Cardiac muscle cell (in vitro differentiated cells and primary cell): Measurements from ENCODE around the gene USE1. TPM values are rescaled to one million over a fixed set of nuclear protein-coding genes. Genes with fewer than 3 reads are reported as not detected.

Experiments used
- DNase-seq, 2 donors: peaks; one replicate each; pipeline versions ENCODE4 v3.0.0 to v3.0.0-alpha.2; 2010 to 2017; ENCODE audit warnings: low read depth in 1 of 2, low spot score in 1 of 2
- H3K27ac ChIP-seq: fragments of 200-600 bp; sonication (generic); 2 replicates; pipeline ENCODE4 v1.5.1; 2016
- H3K27me3 ChIP-seq: fragments of 200-600 bp; sonication (generic); 2 replicates; pipeline ENCODE4 v1.6.0; 2016; ENCODE audit warnings: control low read depth
- H3K36me3 ChIP-seq: fragments of 200-600 bp; sonication (generic); 2 replicates; pipeline ENCODE4 v1.5.1; 2016; ENCODE audit warnings: control low read depth
- H3K4me1 ChIP-seq: fragments of 200-600 bp; sonication (generic); 2 replicates; pipeline ENCODE4 v1.8.1; 2017; ENCODE audit warnings: low read depth, mild to moderate bottlenecking, mixed run types
- H3K4me3 ChIP-seq: fragments of 200-600 bp; sonication (generic); 2 replicates; pipeline ENCODE4 v1.5.1; 2016; ENCODE audit warnings: mild to moderate bottlenecking
- H3K9me3 ChIP-seq: fragments of 200-600 bp; sonication (generic); 2 replicates; pipeline ENCODE4 v1.5.1; 2017; ENCODE audit warnings: low read depth, mild to moderate bottlenecking, control low read depth
- CTCF ChIP-seq: IDR thresholded peaks from 2 replicates; pipeline ENCODE4 v1.5.1; 2012; ENCODE audit warnings: low read depth, mild to moderate bottlenecking, low read length
- polyA plus RNA-seq: library from polyadenylated mRNA; unstranded; fragments of >200 nt; fragmentation: Nextera tagmentation; extraction: Ambion mirVana; gene quantifications from 2 replicates; pipeline ENCODE4 v1.2.1, GENCODE V29; 2016
- total RNA-seq: library from RNA; depleted of rRNA; stranded (reverse); fragments of >200 nt; gene quantifications from 2 replicates; pipeline ENCODE4 v1.2.3, GENCODE V29; 2016

The USE1 gene
- total and polyA plus RNA-seq, 2 experiments from 2014 or later = 28.5 to 38.1 TPM

- H3K9me3 ChIP-seq = no peaks in the 10 kb centered on the region
- H3K4me3 ChIP-seq = no peak overlapping the region
- no peak for DNase-seq
- H3K4me1 ChIP-seq = peaks cover 20% of the 10 kb centered on the region
- H3K27ac ChIP-seq = no peak overlapping the region
- TF ChIP-seq CTCF = no peak
- no peaks in the 10 kb centered on the region for H3K36me3 ChIP-seq
- no peaks in the 10 kb centered on the region for H3K27me3 ChIP-seq
These were observed 34.9 kb downstream of the USE1 start for GRCh38 chr19:17249887-17250548.

GRCh38 chr19:17254636-17255035 is 39.5 kb downstream of the USE1 start:
- Histone ChIP-seq H3K4me1 (no peaks in the 10 kb centered on the region), H3K27me3 (no peaks in the 10 kb centered on the region), H3K4me3 (no peak overlapping the region), H3K27ac (no peak overlapping the region), H3K36me3 (no peaks in the 10 kb centered on the region), H3K9me3 (no peaks in the 10 kb centered on the region)
- DNase-seq = no peak
- TF ChIP-seq CTCF = no peak

GRCh38 chr19:17255150-17255621 is 40.0 kb downstream of the USE1 start:
- Histone ChIP-seq H3K27ac (no peak overlapping the region), H3K4me3 (no peak overlapping the region), H3K36me3 (no peaks in the 10 kb centered on the region), H3K4me1 (no peaks in the 10 kb centered on the region), H3K9me3 (no peaks in the 10 kb centered on the region), H3K27me3 (no peaks in the 10 kb centered on the region)
- TF ChIP-seq CTCF = no peak
- peak in 1 of 2 donors; percentile 60 for DNase-seq

GRCh38 chr19:17256130-17256529 is 41.0 kb downstream of the USE1 start:
- H3K36me3 ChIP-seq = no peaks in the 10 kb centered on the region
- no peak overlapping the region for H3K27ac ChIP-seq
- H3K4me3 ChIP-seq = no peak overlapping the region
- H3K9me3 ChIP-seq = no peaks in the 10 kb centered on the region
- no peak for DNase-seq
- no peaks in the 10 kb centered on the region for H3K4me1 ChIP-seq
- no peak for TF ChIP-seq CTCF
- no peaks in the 10 kb centered on the region for H3K27me3 ChIP-seq

- H3K9me3 ChIP-seq = no peaks in the 10 kb centered on the region
- no peak for TF ChIP-seq CTCF
- H3K27me3 ChIP-seq = no peaks in the 10 kb centered on the region
- H3K4me1 ChIP-seq = no peaks in the 10 kb centered on the region
- H3K27ac ChIP-seq = no peak overlapping the region
- H3K4me3 ChIP-seq = no peak overlapping the region
- peak in 1 of 2 donors; percentile 36 for DNase-seq
- no peaks in the 10 kb centered on the region for H3K36me3 ChIP-seq
These were observed 44.1 kb downstream of the USE1 start for GRCh38 chr19:17259118-17259780.
